Glutamatergic neuron (in vitro differentiated cells): ENCODE data around the gene MAEL. TPM values are rescaled to one million over a fixed set of nuclear protein-coding genes. Genes with fewer than 3 reads are reported as not detected.

ENCODE experiments used
- DNase-seq: peaks from one replicate; pipeline ENCODE4 v3.0.0; 2022
- H3K27ac Mint-ChIP-seq: one replicate; pipeline ENCODE4 v1.8.0; 2020; ENCODE audit warnings: mild to moderate bottlenecking, mixed read lengths, inconsistent platforms; ENCODE audit not compliant: unreplicated experiment
- H3K27me3 Mint-ChIP-seq: one replicate; pipeline ENCODE4 v1.8.0; 2020; ENCODE audit warnings: mild to moderate bottlenecking, moderate library complexity, mixed read lengths, inconsistent platforms; ENCODE audit not compliant: unreplicated experiment
- H3K36me3 Mint-ChIP-seq: one replicate; pipeline ENCODE4 v1.8.0; 2020; ENCODE audit warnings: mild to moderate bottlenecking, mixed read lengths, inconsistent platforms; ENCODE audit not compliant: unreplicated experiment
- H3K4me1 Mint-ChIP-seq: one replicate; pipeline ENCODE4 v1.8.0; 2020; ENCODE audit warnings: mild to moderate bottlenecking, low read depth, mixed read lengths, inconsistent platforms; ENCODE audit not compliant: unreplicated experiment
- H3K4me3 Mint-ChIP-seq: one replicate; pipeline ENCODE4 v1.8.0; 2020; ENCODE audit warnings: mild to moderate bottlenecking, mixed read lengths, inconsistent platforms; ENCODE audit not compliant: unreplicated experiment
- H3K9me3 Mint-ChIP-seq: one replicate; pipeline ENCODE4 v1.8.0; 2020; ENCODE audit warnings: mild to moderate bottlenecking, moderate library complexity, mixed read lengths, inconsistent platforms; ENCODE audit not compliant: unreplicated experiment
- total RNA-seq: library from RNA; stranded (reverse); fragmentation: NEBNext Ultra II Directional; extraction: Animal tissue kit (Norgen Biotek cat#: 25700); gene quantifications from one replicate; pipeline ENCODE4 v1.2.1, GENCODE V29; 2021; ENCODE audit not compliant: unreplicated experiment
- TF ChIP-seq, protein P1 (sequence below): fragments of 200-600 bp; sonication (generic); IDR thresholded peaks from one replicate; pipeline ENCODE4 v1.5.0; 2021; ENCODE audit not compliant: partially characterized antibody, unreplicated experiment

Gene MAEL
- total RNA-seq, 1 donor from 2014 or later = not detected

DNA sequence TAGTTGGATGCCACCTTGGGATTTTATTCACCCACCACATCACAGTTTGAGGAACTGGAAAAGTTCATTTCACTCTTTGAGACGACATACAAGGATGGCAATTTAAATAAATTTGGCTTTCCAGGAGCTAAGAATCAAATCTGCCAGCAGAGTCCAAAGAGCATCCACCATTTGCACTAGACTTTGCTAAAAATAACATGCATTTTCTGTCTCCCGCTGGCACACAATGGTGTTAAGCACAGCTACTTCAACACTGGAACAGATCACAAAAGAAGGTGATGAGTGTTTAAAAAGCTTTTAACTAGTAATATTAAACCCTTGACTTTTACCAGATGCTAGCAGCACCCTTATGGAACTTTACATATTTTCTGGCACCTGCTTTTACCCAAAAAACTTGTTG lies 44.6 kb downstream of the MAEL start:
- Mint-ChIP-seq H3K4me1 (no peaks in the 10 kb centered on the region), H3K4me3 (no peak overlapping the region), H3K27ac (no peak overlapping the region), H3K27me3 (no peaks in the 10 kb centered on the region), H3K9me3 (peaks cover 2% of the 10 kb centered on the region), H3K36me3 (peaks cover 2% of the 10 kb centered on the region)
- TF ChIP-seq, protein P1, sequence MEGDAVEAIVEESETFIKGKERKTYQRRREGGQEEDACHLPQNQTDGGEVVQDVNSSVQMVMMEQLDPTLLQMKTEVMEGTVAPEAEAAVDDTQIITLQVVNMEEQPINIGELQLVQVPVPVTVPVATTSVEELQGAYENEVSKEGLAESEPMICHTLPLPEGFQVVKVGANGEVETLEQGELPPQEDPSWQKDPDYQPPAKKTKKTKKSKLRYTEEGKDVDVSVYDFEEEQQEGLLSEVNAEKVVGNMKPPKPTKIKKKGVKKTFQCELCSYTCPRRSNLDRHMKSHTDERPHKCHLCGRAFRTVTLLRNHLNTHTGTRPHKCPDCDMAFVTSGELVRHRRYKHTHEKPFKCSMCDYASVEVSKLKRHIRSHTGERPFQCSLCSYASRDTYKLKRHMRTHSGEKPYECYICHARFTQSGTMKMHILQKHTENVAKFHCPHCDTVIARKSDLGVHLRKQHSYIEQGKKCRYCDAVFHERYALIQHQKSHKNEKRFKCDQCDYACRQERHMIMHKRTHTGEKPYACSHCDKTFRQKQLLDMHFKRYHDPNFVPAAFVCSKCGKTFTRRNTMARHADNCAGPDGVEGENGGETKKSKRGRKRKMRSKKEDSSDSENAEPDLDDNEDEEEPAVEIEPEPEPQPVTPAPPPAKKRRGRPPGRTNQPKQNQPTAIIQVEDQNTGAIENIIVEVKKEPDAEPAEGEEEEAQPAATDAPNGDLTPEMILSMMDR = no peak
- no peak for DNase-seq

DNA sequence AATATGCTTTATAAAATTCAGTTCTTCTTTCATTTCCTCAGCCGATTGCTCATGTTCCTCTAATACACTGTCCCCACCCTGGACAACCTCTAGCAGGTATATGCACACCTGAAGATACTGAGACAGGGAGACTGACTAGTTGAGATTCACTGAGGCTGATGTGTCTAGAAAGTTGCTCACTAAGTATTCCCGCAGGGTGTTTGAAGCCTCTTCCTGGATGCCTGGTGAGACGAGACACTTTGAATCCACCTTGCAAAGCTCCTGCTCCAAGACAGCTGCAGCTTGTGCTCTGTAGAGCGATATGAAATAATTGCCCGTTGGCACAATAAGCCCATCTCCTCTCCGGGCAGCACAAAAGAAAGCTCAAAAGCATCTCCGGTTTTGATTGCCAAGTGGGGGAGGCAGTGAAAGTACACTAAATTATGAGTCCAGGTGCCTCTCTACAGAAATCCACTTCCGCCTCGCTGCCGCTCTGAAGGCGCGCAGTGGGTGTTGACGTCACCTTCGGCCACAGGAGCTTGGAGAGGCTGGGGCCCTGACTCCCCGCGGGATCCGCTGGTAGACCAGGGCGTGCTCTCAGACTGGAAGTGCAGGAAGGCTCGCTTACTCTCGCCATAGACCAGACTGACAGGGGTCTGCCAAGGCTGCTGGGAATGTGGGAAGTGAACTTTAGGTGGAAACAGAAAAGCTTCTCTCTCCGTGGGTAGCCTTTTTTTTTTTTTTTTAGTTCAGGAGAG lies 54.8 kb downstream of the MAEL start:
- TF ChIP-seq, protein P1 = no peak
- no peaks in the 10 kb centered on the region for H3K27me3 Mint-ChIP-seq
- no peaks in the 10 kb centered on the region for H3K36me3 Mint-ChIP-seq
- peak overlapping the region; percentile 27 for H3K4me3 Mint-ChIP-seq
- no peaks in the 10 kb centered on the region for H3K4me1 Mint-ChIP-seq
- H3K9me3 Mint-ChIP-seq = no peaks in the 10 kb centered on the region
- no peak overlapping the region for H3K27ac Mint-ChIP-seq
- DNase-seq = no peak

DNA sequence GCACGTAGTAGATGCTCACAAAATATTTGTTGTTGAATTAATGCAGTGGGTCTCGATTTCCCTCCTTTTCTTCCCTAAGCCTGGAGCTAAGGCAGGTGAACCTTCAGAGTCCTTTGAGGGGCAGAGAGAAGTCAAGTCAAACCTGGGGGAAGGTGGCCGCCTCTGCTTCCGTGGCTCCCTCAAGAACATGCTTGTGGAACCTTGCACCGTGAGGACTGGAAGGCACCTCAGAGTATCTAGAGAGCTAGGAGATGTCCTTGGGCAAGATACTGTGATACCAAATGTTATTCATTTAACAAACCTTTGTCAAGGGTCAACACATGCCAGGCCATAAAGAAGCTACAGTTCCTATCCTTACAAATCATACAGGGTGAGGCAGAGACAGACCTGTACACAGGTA lies 62.8 kb downstream of the MAEL start:
- no peak overlapping the region for H3K27ac Mint-ChIP-seq
- TF ChIP-seq, protein P1 = no peak
- peaks cover 2% of the 10 kb centered on the region for H3K9me3 Mint-ChIP-seq
- H3K4me3 Mint-ChIP-seq = no peak overlapping the region
- DNase-seq = no peak
- no peaks in the 10 kb centered on the region for H3K4me1 Mint-ChIP-seq
- peaks cover 7% of the 10 kb centered on the region for H3K36me3 Mint-ChIP-seq
- peaks cover 3% of the 10 kb centered on the region for H3K27me3 Mint-ChIP-seq

DNA sequence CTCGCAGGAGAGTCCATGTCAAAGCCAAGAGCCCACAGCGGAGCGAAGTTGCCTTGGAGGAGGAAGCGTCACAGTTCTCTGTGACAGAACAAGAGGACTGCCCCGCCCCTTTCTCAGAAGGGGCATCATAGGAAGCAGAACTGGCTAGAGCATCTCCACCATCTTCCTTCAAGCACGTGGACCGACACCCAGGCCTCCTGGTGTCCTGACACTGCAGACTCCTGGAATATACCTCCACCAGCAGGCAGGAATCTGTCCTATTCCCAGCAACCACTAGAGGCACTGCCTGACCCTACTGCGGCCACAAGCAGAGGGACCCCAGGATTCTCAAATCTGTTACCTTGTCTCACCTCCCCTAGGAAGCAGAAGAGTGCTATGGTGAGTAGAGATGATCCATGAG lies 63.3 kb downstream of the MAEL start:
- H3K36me3 Mint-ChIP-seq = peaks cover 7% of the 10 kb centered on the region
- H3K27me3 Mint-ChIP-seq = peaks cover 3% of the 10 kb centered on the region
- peak; percentile 47 for DNase-seq
- no peak overlapping the region for H3K27ac Mint-ChIP-seq
- TF ChIP-seq, protein P1 = peak; percentile 71
- no peak overlapping the region for H3K4me3 Mint-ChIP-seq
- no peaks in the 10 kb centered on the region for H3K4me1 Mint-ChIP-seq
- peaks cover 2% of the 10 kb centered on the region for H3K9me3 Mint-ChIP-seq

DNA sequence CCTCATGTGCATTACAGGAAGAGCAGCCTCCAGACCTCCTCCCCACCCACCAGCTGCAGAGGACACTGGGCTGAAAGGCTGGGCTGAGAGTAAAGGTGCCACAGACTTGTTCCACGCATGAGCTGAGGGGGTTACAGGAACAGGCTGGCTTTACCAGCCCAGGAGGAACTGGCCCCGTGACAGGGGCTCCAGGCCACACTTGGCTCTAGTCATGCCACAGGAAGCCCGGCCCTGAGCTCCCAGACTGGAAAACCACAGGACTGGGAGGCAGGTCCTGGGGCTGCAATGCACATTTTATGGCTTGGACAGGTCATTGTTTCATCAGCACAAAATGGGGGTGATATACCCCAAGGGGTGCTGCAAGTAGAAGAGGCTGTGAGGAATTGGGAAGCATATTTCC lies 65.5 kb downstream of the MAEL start:
- no peak for DNase-seq
- H3K4me3 Mint-ChIP-seq = no peak overlapping the region
- peaks cover 3% of the 10 kb centered on the region for H3K27me3 Mint-ChIP-seq
- H3K4me1 Mint-ChIP-seq = no peaks in the 10 kb centered on the region
- TF ChIP-seq, protein P1 = no peak
- H3K9me3 Mint-ChIP-seq = peaks cover 2% of the 10 kb centered on the region
- peaks cover 5% of the 10 kb centered on the region for H3K36me3 Mint-ChIP-seq
- H3K27ac Mint-ChIP-seq = peak overlapping the region; percentile 22
